ENCODE data around the gene CDKN1A. TPM values are rescaled to one million over a fixed set of nuclear protein-coding genes. Genes with fewer than 3 reads are reported as not detected.

The CDKN1A gene
- total RNA-seq, 4 donors from 2014 or later, result 110 to 346 (median 260) TPM

DNA sequence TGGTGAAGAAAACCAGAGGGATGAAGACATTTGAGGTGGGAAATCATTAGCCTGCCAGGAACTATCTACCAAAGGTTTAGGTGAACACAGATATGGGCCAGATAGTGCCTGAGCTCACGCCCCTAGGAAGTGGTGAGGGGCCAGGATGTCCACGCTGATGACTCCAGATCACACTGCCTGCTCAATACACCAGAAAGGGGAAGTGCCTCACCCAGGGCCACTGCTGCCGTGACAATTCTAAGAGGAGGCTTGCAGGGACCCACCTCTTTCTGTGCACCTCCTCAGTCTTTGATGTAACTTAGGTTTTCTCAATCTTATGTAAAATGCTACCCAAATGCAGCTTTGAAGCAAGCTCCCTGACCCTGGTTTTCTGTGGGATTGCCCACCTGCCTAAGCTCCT is 13.7 kb downstream of the CDKN1A start:
- H3K36me3 ChIP-seq, result peaks cover 0 to 3% of the 10 kb centered on the region in 2 donors
- no peak for TF ChIP-seq POLR2A (IDR thresholded peaks at IDR 0.05)
- TF ChIP-seq, protein P1, sequence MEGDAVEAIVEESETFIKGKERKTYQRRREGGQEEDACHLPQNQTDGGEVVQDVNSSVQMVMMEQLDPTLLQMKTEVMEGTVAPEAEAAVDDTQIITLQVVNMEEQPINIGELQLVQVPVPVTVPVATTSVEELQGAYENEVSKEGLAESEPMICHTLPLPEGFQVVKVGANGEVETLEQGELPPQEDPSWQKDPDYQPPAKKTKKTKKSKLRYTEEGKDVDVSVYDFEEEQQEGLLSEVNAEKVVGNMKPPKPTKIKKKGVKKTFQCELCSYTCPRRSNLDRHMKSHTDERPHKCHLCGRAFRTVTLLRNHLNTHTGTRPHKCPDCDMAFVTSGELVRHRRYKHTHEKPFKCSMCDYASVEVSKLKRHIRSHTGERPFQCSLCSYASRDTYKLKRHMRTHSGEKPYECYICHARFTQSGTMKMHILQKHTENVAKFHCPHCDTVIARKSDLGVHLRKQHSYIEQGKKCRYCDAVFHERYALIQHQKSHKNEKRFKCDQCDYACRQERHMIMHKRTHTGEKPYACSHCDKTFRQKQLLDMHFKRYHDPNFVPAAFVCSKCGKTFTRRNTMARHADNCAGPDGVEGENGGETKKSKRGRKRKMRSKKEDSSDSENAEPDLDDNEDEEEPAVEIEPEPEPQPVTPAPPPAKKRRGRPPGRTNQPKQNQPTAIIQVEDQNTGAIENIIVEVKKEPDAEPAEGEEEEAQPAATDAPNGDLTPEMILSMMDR (IDR thresholded peaks at IDR 0.05 in 4 of 5, conservative IDR thresholded peaks at IDR 0.05 in 1 of 5), result no peak
- no peak overlapping the region for H3K4me3 ChIP-seq
- ATAC-seq (no peak), DNase-seq (no peak)
- no peaks in the 10 kb centered on the region for H3K9me3 ChIP-seq
- H3K27ac ChIP-seq, result no peak overlapping the region
- H3K27me3 ChIP-seq, result no peaks in the 10 kb centered on the region
- intact Hi-C loops (cut with DNase I; ENCODE audit: low total_unique reads) (no loop called here), in situ Hi-C loops (cut with MboI; ENCODE audit: low sequenced_read_pairs in 4 of 4) (loop anchor here in 1 of 4 donors (25.0 kb wide), 1 partner anchor 255 kb away; the partner anchor contains the start of genes KCTD20 and PXT1)
- peaks cover 0 to 8% of the 10 kb centered on the region in 2 donors for H3K4me1 ChIP-seq

DNA sequence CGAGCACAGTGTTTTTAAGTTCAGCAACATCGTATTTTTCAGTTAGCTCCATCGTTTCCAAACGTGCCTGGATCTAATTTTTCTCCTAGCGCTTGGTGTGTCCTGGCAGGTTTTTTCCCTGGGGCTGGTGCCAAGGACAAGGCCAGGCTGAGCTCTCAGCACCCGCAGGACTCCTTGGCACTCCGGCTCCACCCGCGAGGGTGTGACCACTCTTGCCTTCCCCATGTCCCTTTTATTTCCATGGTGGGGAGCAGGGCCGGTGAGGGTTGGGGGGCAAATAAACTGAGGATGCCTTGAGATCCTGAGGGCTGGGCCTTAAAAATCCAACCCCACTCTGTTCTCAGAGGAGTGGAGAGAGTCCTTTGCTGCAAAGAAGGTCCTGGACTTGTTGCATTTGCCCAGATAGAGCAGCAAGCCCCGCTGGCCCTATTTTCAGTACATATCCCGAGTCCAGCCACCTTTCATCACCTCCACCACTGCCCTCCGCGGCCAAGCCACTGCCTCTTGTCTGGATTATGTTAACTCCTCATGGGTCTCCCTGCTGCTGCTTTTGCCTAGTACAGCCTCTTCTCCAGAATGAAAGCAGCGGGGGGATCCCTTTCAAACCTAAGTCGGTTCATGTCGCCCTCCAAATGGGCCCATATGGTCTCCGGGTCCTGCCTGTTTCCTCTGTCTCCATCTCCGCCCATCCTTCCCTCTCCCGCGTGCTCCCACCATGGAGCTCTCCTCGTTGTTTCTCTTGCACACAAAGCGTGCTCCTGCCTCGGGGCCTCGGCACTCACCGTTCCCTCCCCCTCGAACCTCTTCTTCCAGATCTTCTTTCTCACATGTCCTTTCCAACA is 14.6 kb downstream of the CDKN1A start:
- in situ Hi-C loops (cut with MboI; ENCODE audit: low sequenced_read_pairs in 4 of 4) (loop anchor here in 1 of 4 donors (25.0 kb wide), 1 partner anchor 256 kb away; the partner anchor contains the start of genes KCTD20 and PXT1), intact Hi-C loops (cut with DNase I; ENCODE audit: low total_unique reads) (no loop called here)
- no peak overlapping the region for H3K4me3 ChIP-seq
- ATAC-seq, result no peak
- H3K4me1 ChIP-seq, result peaks cover 0 to 8% of the 10 kb centered on the region in 2 donors
- no peak for TF ChIP-seq POLR2A (IDR thresholded peaks at IDR 0.05)
- TF ChIP-seq, protein P1 (IDR thresholded peaks at IDR 0.05 in 4 of 5, conservative IDR thresholded peaks at IDR 0.05 in 1 of 5), result no peak
- H3K9me3 ChIP-seq, result no peaks in the 10 kb centered on the region
- peak in 1 of 2 donors; percentile 52 for DNase-seq
- no peaks in the 10 kb centered on the region for H3K36me3 ChIP-seq
- no peak overlapping the region for H3K27ac ChIP-seq
- H3K27me3 ChIP-seq, result no peaks in the 10 kb centered on the region

DNA sequence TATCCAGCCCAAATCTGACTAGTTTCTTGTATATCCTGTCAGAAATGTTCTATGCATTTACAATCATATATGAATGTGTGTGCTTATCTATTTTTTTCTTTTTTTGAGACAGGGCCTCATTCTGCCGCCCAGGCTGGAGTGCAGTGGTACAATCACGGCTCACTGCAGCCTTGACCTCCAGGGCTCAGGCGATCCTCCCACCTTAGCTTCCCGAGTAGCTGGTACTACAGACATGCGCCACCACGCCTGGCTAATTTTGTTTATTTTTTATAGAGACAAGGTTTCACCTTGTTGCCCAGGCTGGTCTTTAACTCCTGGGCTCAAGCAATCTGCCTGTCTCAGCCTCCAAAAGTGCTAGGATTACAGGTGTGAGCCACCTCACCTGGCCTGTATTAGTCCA is 16.1 kb downstream of the CDKN1A start:
- Histone ChIP-seq H3K4me1 (peaks cover 0 to 8% of the 10 kb centered on the region in 2 donors), H3K27ac (no peak overlapping the region), H3K9me3 (no peaks in the 10 kb centered on the region), H3K36me3 (no peaks in the 10 kb centered on the region), H3K27me3 (no peaks in the 10 kb centered on the region), H3K4me3 (no peak overlapping the region)
- intact Hi-C loops (cut with DNase I; ENCODE audit: low total_unique reads) (no loop called here), in situ Hi-C loops (cut with MboI; ENCODE audit: low sequenced_read_pairs in 4 of 4) (loop anchor here in 1 of 4 donors (25.0 kb wide), 1 partner anchor 257 kb away; the partner anchor contains the start of genes KCTD20 and PXT1)
- no peak for TF ChIP-seq POLR2A (IDR thresholded peaks at IDR 0.05)
- TF ChIP-seq, protein P1 (IDR thresholded peaks at IDR 0.05 in 4 of 5, conservative IDR thresholded peaks at IDR 0.05 in 1 of 5), result no peak
- ATAC-seq, result no peak
- DNase-seq, result no peak

DNA sequence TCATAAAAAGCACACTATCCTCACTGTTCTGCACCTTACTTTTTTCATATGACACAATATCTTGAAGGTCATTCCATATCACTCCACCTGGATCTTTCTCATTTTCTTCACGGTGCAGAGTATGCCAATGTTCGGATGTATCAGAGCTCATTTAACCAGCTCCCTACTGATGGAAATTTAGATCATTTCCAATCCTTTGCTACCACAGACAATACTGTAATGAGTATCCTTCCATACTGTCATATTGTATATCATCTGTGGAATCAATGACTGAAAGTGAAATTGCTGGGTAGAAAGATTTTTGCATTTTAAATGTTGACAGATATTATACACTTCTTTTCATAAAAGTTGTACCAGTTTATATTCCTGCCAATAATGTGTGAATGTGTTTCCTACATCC is 16.9 kb downstream of the CDKN1A start:
- DNase-seq (no peak), ATAC-seq (no peak)
- H3K27me3 ChIP-seq, result no peaks in the 10 kb centered on the region
- peaks cover 0 to 8% of the 10 kb centered on the region in 2 donors for H3K4me1 ChIP-seq
- H3K9me3 ChIP-seq, result no peaks in the 10 kb centered on the region
- no peaks in the 10 kb centered on the region for H3K36me3 ChIP-seq
- TF ChIP-seq POLR2A (IDR thresholded peaks at IDR 0.05), result no peak
- TF ChIP-seq, protein P1 (IDR thresholded peaks at IDR 0.05 in 4 of 5, conservative IDR thresholded peaks at IDR 0.05 in 1 of 5), result no peak
- intact Hi-C loops (cut with DNase I; ENCODE audit: low total_unique reads) (no loop called here), in situ Hi-C loops (cut with MboI; ENCODE audit: low sequenced_read_pairs in 4 of 4) (loop anchor here in 1 of 4 donors (25.0 kb wide), 1 partner anchor 258 kb away; the partner anchor contains the start of genes KCTD20 and PXT1)
- no peak overlapping the region for H3K27ac ChIP-seq
- no peak overlapping the region for H3K4me3 ChIP-seq
